ENCODE data around the gene HS3ST5.
"Not testable (repeated sequence)": the region's sequence is repeated elsewhere in the genome, so short reads cannot be mapped to it uniquely, and the experiment has no call there.

Gene HS3ST5

GRCh38 chr6:114276783-114277182 lies 66.0 kb downstream of the HS3ST5 start:
- DNase-seq (ENCODE audit: low read depth), result no peak

GRCh38 chr6:114274836-114275235 lies 68.0 kb downstream of the HS3ST5 start:
- no peak for DNase-seq (ENCODE audit: low read depth)

- no peak for DNase-seq (ENCODE audit: low read depth)
Observed at GRCh38 chr6:114272582-114272981, 70.2 kb downstream of the HS3ST5 start.

- DNase-seq (ENCODE audit: low read depth), result no peak
Observed at GRCh38 chr6:114271405-114271804, 71.4 kb downstream of the HS3ST5 start.

GRCh38 chr6:114267897-114268296 lies 74.9 kb downstream of the HS3ST5 start:
- DNase-seq (ENCODE audit: low read depth), result no peak

GRCh38 chr6:114260810-114261209 lies 82.0 kb downstream of the HS3ST5 start:
- DNase-seq (ENCODE audit: low read depth), result no peak

GRCh38 chr6:114258376-114258775 lies 84.4 kb downstream of the HS3ST5 start:
- DNase-seq (ENCODE audit: low read depth), result no peak

- DNase-seq (ENCODE audit: low read depth), result no peak
Observed at GRCh38 chr6:114253431-114253830, 89.4 kb downstream of the HS3ST5 start.

- DNase-seq (ENCODE audit: low read depth), result no peak
Observed at GRCh38 chr6:114249522-114249921, 93.3 kb downstream of the HS3ST5 start.

GRCh38 chr6:114247101-114247500 lies 95.7 kb downstream of the HS3ST5 start:
- no peak for DNase-seq (ENCODE audit: low read depth)

GRCh38 chr6:114240796-114241195 lies 102.0 kb downstream of the HS3ST5 start:
- DNase-seq (ENCODE audit: low read depth), result no peak

GRCh38 chr6:114228675-114229074 lies 114.1 kb downstream of the HS3ST5 start:
- no peak for DNase-seq (ENCODE audit: low read depth)

GRCh38 chr6:114227944-114228468 lies 114.8 kb downstream of the HS3ST5 start:
- DNase-seq (ENCODE audit: low read depth), result no peak

GRCh38 chr6:114220241-114220640 lies 122.6 kb downstream of the HS3ST5 start:
- DNase-seq (ENCODE audit: low read depth), result no peak

- DNase-seq (ENCODE audit: low read depth), result no peak
Observed at GRCh38 chr6:114218437-114219340, 124.1 kb downstream of the HS3ST5 start.

- DNase-seq (ENCODE audit: low read depth), result not testable (repeated sequence)
Observed at GRCh38 chr6:114217996-114218395, 124.8 kb downstream of the HS3ST5 start.

GRCh38 chr6:114216789-114217467 lies 125.9 kb downstream of the HS3ST5 start:
- no peak for DNase-seq (ENCODE audit: low read depth)

- no peak for DNase-seq (ENCODE audit: low read depth)
Observed at GRCh38 chr6:114210467-114210866, 132.4 kb downstream of the HS3ST5 start.

- DNase-seq (ENCODE audit: low read depth), result no peak
Observed at GRCh38 chr6:114203460-114203859, 139.4 kb downstream of the HS3ST5 start.

- DNase-seq (ENCODE audit: low read depth), result no peak
Observed at GRCh38 chr6:114202389-114202788, 140.4 kb downstream of the HS3ST5 start.

GRCh38 chr6:114200891-114201290 lies 141.9 kb downstream of the HS3ST5 start:
- no peak for DNase-seq (ENCODE audit: low read depth)

- no peak for DNase-seq (ENCODE audit: low read depth)
Observed at GRCh38 chr6:114195631-114196403, 147.0 kb downstream of the HS3ST5 start.
